ENCODE data around the gene TGM1.

Gene TGM1

GRCh38 chr14:24259282-24260025, 3.5 kb downstream of the TGM1 start:
- H2AK5ac ChIP-seq (ENCODE audit: low read length) = no peak overlapping the region
- no peak overlapping the region for H3K27ac ChIP-seq (ENCODE audit: low read depth, low read length)
- no peak overlapping the region for H3K18ac ChIP-seq (ENCODE audit: low read length)
- no peak overlapping the region for H4K91ac ChIP-seq (ENCODE audit: low read depth, low read length)
- no peaks in the 10 kb centered on the region for H3K27me3 ChIP-seq (ENCODE audit: insufficient read depth, low read length)
- no peak overlapping the region for H4K12ac ChIP-seq (ENCODE audit: low read depth, low read length)
- H3K23ac ChIP-seq (ENCODE audit: low read length) = no peak overlapping the region
- peaks cover 25% of the 10 kb centered on the region for H3K79me1 ChIP-seq (ENCODE audit: low read length)
- H3K4me3 ChIP-seq (ENCODE audit: low read depth, low read length) = no peak overlapping the region
- WGBS (ENCODE audit: extremely low coverage, insufficient coverage, insufficient read length) = no CpG with 5 or more reads among the region's 16 CpGs
- no peak overlapping the region for H3K9ac ChIP-seq (ENCODE audit: low read length)
- H4K8ac ChIP-seq (ENCODE audit: low read depth, low read length) = no peak overlapping the region
- no peak overlapping the region for H3K14ac ChIP-seq (ENCODE audit: low read length)
- peaks cover 8% of the 10 kb centered on the region for H3K79me2 ChIP-seq (ENCODE audit: control insufficient read depth, insufficient read depth, low read length, poor library complexity)
- H3K4ac ChIP-seq (ENCODE audit: low read depth, low read length) = no peak overlapping the region
- no peak overlapping the region for H2BK120ac ChIP-seq (ENCODE audit: insufficient read depth, low read length, poor library complexity)
- no peak overlapping the region for H3K4me2 ChIP-seq (ENCODE audit: low read length)
- H3K9me3 ChIP-seq (ENCODE audit: insufficient read depth, low read depth, low read length) = peaks cover 1% of the 10 kb centered on the region
- H2BK12ac ChIP-seq (ENCODE audit: low read length) = no peak overlapping the region
- H3K36me3 ChIP-seq (ENCODE audit: control insufficient read depth in 1 of 2, insufficient read depth in 2 of 2, low read length in 2 of 2) = peaks cover 47 to 48% of the 10 kb centered on the region in 2 experiments
- DNase-seq = no peak
- H3K4me1 ChIP-seq (ENCODE audit: control insufficient read depth in 1 of 2, insufficient read depth in 2 of 2, low read length in 2 of 2) = peaks cover 25 to 27% of the 10 kb centered on the region in 2 experiments
- H2AFZ ChIP-seq (ENCODE audit: insufficient read depth, low read length, poor library complexity) = no peak overlapping the region
- no peak overlapping the region for H2BK5ac ChIP-seq (ENCODE audit: low read depth, low read length, poor library complexity)

DNA sequence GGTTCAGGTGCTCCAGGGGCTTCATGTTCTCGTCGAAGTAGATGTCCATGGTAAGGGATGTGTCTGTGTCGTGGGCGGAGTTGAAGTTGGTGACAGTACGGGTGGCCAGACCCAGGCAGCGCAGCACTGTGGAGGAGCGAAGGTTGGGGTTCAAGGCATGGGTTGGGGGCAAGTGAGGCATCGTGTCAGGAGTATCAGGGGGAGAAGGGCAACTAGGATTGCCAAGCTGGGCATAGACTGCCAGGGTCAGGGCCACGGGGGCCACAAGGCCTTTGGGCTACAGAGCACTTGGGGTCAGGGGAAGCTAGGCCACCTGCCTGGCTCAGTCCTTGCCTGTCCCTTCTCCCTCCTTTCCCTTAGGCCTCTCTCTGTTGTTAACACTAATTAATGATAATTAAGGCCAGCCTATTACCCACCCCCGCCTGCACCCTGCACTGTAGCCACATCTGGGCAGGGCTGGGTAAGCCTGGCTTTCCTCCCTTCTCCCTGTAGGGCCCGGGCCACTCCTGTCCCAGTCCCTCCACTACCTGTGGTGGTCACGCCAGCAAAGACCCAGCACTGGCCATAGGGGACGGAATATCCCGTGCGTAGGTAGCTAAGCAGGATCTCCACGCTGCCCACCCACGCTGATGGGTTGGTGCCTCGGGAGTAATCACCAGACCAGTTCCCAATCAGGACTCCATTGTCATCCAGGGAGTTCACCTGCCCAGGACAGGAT, 4.3 kb downstream of the TGM1 start:
- H4K12ac ChIP-seq (ENCODE audit: low read depth, low read length) = no peak overlapping the region
- H2AK5ac ChIP-seq (ENCODE audit: low read length) = no peak overlapping the region
- peaks cover 18% of the 10 kb centered on the region for H3K79me1 ChIP-seq (ENCODE audit: low read length)
- no peak overlapping the region for H3K14ac ChIP-seq (ENCODE audit: low read length)
- H3K79me2 ChIP-seq (ENCODE audit: control insufficient read depth, insufficient read depth, low read length, poor library complexity) = peaks cover 8% of the 10 kb centered on the region
- no CpG with 5 or more reads among the region's 18 CpGs for WGBS (ENCODE audit: extremely low coverage, insufficient coverage, insufficient read length)
- no peak overlapping the region for H2BK120ac ChIP-seq (ENCODE audit: insufficient read depth, low read length, poor library complexity)
- H4K8ac ChIP-seq (ENCODE audit: low read depth, low read length) = no peak overlapping the region
- DNase-seq = no peak
- H3K23ac ChIP-seq (ENCODE audit: low read length) = no peak overlapping the region
- H4K91ac ChIP-seq (ENCODE audit: low read depth, low read length) = no peak overlapping the region
- peaks cover 54 to 55% of the 10 kb centered on the region in 2 experiments for H3K36me3 ChIP-seq (ENCODE audit: control insufficient read depth in 1 of 2, insufficient read depth in 2 of 2, low read length in 2 of 2)
- H3K4me2 ChIP-seq (ENCODE audit: low read length) = no peak overlapping the region
- no peak overlapping the region for H2BK5ac ChIP-seq (ENCODE audit: low read depth, low read length, poor library complexity)
- peaks cover 17 to 21% of the 10 kb centered on the region in 2 experiments for H3K4me1 ChIP-seq (ENCODE audit: control insufficient read depth in 1 of 2, insufficient read depth in 2 of 2, low read length in 2 of 2)
- H3K4me3 ChIP-seq (ENCODE audit: low read depth, low read length) = no peak overlapping the region
- H3K18ac ChIP-seq (ENCODE audit: low read length) = no peak overlapping the region
- no peak overlapping the region for H3K4ac ChIP-seq (ENCODE audit: low read depth, low read length)
- H3K9ac ChIP-seq (ENCODE audit: low read length) = no peak overlapping the region
- peaks cover 1% of the 10 kb centered on the region for H3K9me3 ChIP-seq (ENCODE audit: insufficient read depth, low read depth, low read length)
- H2AFZ ChIP-seq (ENCODE audit: insufficient read depth, low read length, poor library complexity) = no peak overlapping the region
- no peak overlapping the region for H2BK12ac ChIP-seq (ENCODE audit: low read length)
- H3K27ac ChIP-seq (ENCODE audit: low read depth, low read length) = no peak overlapping the region
- H3K27me3 ChIP-seq (ENCODE audit: insufficient read depth, low read length) = no peaks in the 10 kb centered on the region

DNA sequence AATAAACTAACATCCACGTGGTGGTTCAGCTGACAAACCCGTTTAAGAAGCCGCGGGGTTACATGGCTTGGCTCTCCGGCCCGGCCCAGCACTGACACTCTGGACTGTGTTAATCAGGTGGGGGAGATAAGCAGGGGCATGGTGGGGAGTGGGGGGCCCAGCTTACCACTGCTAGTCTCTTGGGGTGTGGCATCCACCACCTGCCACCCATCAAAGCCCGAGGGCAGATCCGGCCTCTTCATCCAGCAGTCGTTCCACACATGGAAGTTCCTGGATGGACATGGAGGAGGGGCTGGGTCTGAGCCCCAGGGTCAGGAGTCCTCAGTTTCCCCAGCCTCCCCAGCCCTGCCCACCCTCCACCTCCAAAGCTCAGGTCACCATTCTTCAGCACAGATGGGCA, 4.9 kb downstream of the TGM1 start:
- Histone ChIP-seq H2BK120ac (ENCODE audit: insufficient read depth, low read length, poor library complexity) (no peak overlapping the region), H3K79me2 (ENCODE audit: control insufficient read depth, insufficient read depth, low read length, poor library complexity) (peaks cover 6% of the 10 kb centered on the region), H4K8ac (ENCODE audit: low read depth, low read length) (no peak overlapping the region), H3K18ac (ENCODE audit: low read length) (no peak overlapping the region), H3K4me2 (ENCODE audit: low read length) (no peak overlapping the region), H4K12ac (ENCODE audit: low read depth, low read length) (no peak overlapping the region), H3K4me1 (ENCODE audit: control insufficient read depth in 1 of 2, insufficient read depth in 2 of 2, low read length in 2 of 2) (peaks cover 13 to 19% of the 10 kb centered on the region in 2 experiments), H3K14ac (ENCODE audit: low read length) (no peak overlapping the region), H2AK5ac (ENCODE audit: low read length) (no peak overlapping the region), H2BK12ac (ENCODE audit: low read length) (no peak overlapping the region), H2AFZ (ENCODE audit: insufficient read depth, low read length, poor library complexity) (no peak overlapping the region), H3K9me3 (ENCODE audit: insufficient read depth, low read depth, low read length) (peaks cover 1% of the 10 kb centered on the region), H3K36me3 (ENCODE audit: control insufficient read depth in 1 of 2, insufficient read depth in 2 of 2, low read length in 2 of 2) (peaks cover 54 to 58% of the 10 kb centered on the region in 2 experiments), H3K23ac (ENCODE audit: low read length) (no peak overlapping the region), H3K9ac (ENCODE audit: low read length) (no peak overlapping the region), H3K27ac (ENCODE audit: low read depth, low read length) (no peak overlapping the region), H4K91ac (ENCODE audit: low read depth, low read length) (no peak overlapping the region), H3K4ac (ENCODE audit: low read depth, low read length) (no peak overlapping the region), H2BK5ac (ENCODE audit: low read depth, low read length, poor library complexity) (no peak overlapping the region), H3K27me3 (ENCODE audit: insufficient read depth, low read length) (no peaks in the 10 kb centered on the region), H3K4me3 (ENCODE audit: low read depth, low read length) (no peak overlapping the region), H3K79me1 (ENCODE audit: low read length) (peaks cover 13% of the 10 kb centered on the region)
- DNase-seq = no peak
- no CpG with 5 or more reads among the region's 9 CpGs for WGBS (ENCODE audit: extremely low coverage, insufficient coverage, insufficient read length)

- H3K79me2 ChIP-seq (ENCODE audit: control insufficient read depth, insufficient read depth, low read length, poor library complexity) = no peaks in the 10 kb centered on the region
- no peak overlapping the region for H2BK120ac ChIP-seq (ENCODE audit: insufficient read depth, low read length, poor library complexity)
- no peaks in the 10 kb centered on the region for H3K27me3 ChIP-seq (ENCODE audit: insufficient read depth, low read length)
- no peak overlapping the region for H2BK12ac ChIP-seq (ENCODE audit: low read length)
- H3K14ac ChIP-seq (ENCODE audit: low read length) = no peak overlapping the region
- H2BK5ac ChIP-seq (ENCODE audit: low read depth, low read length, poor library complexity) = no peak overlapping the region
- peaks cover 63 to 68% of the 10 kb centered on the region in 2 experiments for H3K36me3 ChIP-seq (ENCODE audit: control insufficient read depth in 1 of 2, insufficient read depth in 2 of 2, low read length in 2 of 2)
- no peak overlapping the region for H3K18ac ChIP-seq (ENCODE audit: low read length)
- no peak overlapping the region for H3K9ac ChIP-seq (ENCODE audit: low read length)
- no peak overlapping the region for H2AK5ac ChIP-seq (ENCODE audit: low read length)
- no peak overlapping the region for H3K4me2 ChIP-seq (ENCODE audit: low read length)
- H4K91ac ChIP-seq (ENCODE audit: low read depth, low read length) = no peak overlapping the region
- DNase-seq = no peak
- peaks cover 5% of the 10 kb centered on the region for H3K79me1 ChIP-seq (ENCODE audit: low read length)
- H3K4ac ChIP-seq (ENCODE audit: low read depth, low read length) = no peak overlapping the region
- peaks cover 5 to 11% of the 10 kb centered on the region in 2 experiments for H3K4me1 ChIP-seq (ENCODE audit: control insufficient read depth in 1 of 2, insufficient read depth in 2 of 2, low read length in 2 of 2)
- no peak overlapping the region for H4K8ac ChIP-seq (ENCODE audit: low read depth, low read length)
- H2AFZ ChIP-seq (ENCODE audit: insufficient read depth, low read length, poor library complexity) = no peak overlapping the region
- no peak overlapping the region for H3K27ac ChIP-seq (ENCODE audit: low read depth, low read length)
- H3K9me3 ChIP-seq (ENCODE audit: insufficient read depth, low read depth, low read length) = peaks cover 1% of the 10 kb centered on the region
- WGBS (ENCODE audit: extremely low coverage, insufficient coverage, insufficient read length) = no CpG with 5 or more reads among the region's 4 CpGs
- no peak overlapping the region for H3K4me3 ChIP-seq (ENCODE audit: low read depth, low read length)
- no peak overlapping the region for H4K12ac ChIP-seq (ENCODE audit: low read depth, low read length)
- no peak overlapping the region for H3K23ac ChIP-seq (ENCODE audit: low read length)
Observed at GRCh38 chr14:24256960-24257359, 6.0 kb downstream of the TGM1 start.

All from trophoblast cell (in vitro differentiated cells and primary cell).